CD4-positive, alpha-beta T cell treated with Interleukin-4 for 4 hours (primary cell): ENCODE measurements around the gene GNMT.
A peak's percentile ranks its signal among the peaks of the same experiment; 100 is the strongest.
"Not testable (repeated sequence)": the region's sequence is repeated elsewhere in the genome, so short reads cannot be mapped to it uniquely, and the experiment has no call there.

Source experiments
- DNase-seq: peaks from one replicate; pipeline ENCODE4 v3.0.0-alpha.2; 2020

Gene GNMT

DNA sequence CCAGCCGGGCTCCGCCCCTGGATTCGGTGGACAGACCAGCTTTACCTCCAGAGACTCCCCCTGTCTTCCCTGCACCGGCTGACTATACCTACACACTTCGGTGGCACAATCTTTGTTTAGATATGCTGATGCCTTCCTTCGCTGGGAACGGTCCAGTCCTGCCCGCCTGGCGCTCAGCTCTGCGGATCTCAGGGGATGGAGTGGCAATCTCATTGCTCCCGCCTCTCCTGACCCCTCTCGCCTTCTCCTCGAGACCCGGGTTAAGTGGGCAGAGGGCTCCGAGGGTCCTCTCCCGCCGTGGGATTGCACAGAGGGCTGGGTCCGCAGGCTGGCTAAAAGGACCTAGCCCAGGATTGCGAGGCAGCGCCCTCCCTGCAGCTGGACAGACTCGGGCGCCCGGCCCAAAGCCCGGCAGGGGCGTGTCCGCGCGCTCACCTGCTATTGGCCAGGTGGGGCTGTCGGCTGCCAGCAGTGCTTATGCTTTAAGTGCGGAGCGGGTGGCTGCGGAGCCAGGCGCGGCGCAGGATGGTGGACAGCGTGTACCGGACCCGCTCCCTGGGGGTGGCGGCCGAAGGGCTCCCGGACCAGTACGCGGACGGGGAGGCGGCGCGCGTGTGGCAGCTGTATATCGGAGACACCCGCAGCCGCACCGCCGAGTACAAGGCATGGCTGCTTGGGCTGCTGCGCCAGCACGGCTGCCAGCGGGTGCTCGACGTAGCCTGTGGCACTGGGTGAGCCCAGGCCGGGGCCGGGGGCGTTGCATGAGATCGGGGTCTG is at the start of gene GNMT:
Gene GNMT, plus strand, starts transcription at position 512 of the 777 bp plus-strand sequence. Its CDS starts 14 bp downstream, at position 526.
- DNase-seq: no peak

DNA sequence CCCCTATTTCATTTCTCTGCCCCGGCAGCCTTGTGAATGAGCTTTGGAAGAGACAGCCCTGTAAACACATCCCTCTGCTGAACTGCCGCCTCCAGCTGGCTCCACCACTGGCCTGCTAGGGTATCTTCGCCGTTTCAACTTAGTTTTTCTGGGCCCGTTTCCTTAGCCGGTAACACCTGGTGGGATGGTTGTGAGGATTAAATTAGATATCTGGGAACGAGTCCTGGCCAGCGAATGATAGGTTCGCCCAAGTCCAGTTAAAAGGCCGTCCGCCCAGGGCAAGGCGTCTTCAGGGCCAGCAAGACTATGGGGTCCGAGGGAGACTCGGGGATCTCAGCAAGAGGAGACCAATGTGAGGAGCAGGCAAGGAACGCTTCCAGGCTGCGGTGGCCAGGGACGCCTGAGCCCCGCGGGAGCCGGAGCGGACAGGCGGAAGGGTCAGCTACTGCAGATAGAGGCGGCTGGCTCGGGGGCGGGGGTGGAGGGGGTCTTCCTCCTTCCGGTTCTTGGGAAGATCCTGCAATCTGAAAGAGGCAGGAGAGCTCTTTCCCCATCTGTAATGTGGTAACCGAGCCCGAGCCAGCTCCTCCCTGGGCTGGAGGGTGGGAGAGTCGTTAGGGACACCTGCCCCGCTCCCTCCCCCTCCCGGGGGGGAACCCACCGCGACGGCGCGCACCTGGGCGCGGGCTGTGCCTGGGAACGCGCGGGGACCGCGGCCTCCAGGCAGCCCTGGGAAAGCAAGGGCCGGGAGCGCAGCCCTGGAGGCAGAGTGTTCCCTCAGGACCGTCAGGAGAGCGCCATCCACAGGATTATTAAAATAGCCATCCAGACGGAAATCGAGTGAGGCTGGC is 49.2 kb upstream of the GNMT start:
- no peak for DNase-seq

DNA sequence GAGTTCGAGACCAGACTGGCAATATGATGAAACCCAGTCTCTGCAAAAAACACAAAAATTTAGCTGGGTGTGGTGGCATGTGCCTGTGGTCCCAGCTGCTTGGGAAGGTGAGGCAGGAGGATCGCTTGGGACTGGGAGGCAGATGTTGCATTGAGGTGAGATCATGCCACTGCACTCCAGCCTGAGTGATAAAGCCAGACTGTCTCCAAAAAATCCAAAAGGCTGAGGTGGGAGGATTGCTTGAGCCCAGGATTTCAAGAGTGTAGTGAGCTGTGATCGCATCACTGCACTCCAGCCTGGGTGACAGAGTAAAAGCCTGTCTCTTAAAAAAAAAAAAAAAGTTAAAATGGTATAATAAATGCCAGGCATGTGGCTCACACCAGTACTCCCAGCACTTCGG is 46.0 kb upstream of the GNMT start:
- no peak for DNase-seq

DNA sequence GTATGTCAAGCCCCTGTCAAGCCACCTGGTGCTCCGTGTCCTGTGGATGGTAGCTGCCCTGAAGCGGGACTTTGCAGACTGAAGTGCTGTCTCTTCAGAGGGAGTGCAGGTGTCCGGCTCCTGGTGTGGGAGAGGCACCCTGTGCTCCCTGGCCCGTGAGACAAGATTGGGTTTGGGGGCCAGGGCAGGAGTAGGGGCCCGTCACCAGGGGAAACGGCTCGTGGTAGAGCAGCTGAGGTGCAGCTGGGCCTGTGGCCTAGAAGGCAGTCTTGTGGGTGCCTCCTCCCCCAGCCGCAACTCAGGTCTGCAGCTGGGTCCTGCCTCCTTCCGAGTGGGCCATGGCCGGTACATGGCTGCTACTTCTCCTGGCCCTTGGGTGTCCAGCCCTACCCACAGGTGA is 44.8 kb upstream of the GNMT start, which contains the start of gene PTCRA:
Gene PTCRA, plus strand, starts transcription at position 322 of the 400 bp plus-strand sequence. Its CDS starts 17 bp downstream, at position 339.
- no peak for DNase-seq

DNA sequence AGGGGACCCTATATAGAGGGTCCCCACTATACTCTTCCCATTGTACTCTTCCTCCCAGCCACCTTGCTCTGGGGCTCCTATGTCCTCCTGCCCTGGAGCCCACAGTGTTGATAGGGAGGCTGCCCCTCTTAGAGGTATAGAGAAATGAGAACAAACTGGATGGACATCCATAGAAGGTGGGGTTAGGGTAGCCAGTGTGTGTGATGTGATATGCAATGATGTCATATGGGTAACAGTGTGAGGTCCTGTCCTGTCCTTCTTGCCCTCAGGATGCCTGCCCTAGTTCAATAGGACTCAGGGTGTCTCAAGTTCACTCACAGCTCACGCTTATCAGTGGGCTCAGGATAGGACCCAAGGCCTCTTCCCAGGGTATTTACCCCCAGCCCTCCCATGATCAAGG is 44.3 kb upstream of the GNMT start:
- no peak for DNase-seq

DNA sequence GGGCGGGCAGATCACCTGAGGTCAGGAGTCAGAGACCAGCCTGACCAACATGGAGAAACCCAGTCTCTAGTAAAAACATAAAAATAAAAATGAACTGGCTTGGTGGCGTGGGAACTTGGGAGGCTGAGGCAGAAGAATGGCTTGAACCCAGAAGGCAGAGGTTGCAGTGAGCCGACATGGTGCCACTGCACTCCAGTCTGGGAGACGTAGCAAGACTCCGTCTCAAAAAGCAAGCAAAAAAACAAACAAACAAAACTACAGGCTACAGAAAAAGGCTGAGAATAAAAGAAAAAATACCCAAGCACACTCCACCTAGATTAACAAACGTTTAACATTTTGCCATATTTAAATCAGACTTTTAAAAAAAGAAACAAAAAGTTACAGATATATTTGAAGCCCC is 38.8 kb upstream of the GNMT start:
- DNase-seq: no peak

DNA sequence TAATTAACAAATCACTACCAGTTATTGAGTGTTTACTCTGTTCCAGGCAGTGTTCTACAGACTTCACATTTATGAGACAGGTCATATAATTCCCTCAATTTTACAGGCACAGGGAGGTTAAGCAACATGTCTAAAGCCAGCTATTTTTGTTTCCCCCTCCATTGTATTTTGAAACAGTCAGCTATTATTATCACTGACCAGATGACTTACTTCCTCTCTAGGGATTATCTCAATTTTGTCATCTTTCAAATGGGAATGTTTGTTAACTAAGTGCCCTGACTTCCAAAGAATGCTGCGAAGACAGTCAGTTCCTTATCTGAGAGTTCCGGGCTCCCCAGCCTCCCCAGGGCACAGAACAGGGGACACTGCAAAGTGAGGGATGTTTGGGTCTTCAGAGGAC is 36.9 kb upstream of the GNMT start:
- no peak for DNase-seq

DNA sequence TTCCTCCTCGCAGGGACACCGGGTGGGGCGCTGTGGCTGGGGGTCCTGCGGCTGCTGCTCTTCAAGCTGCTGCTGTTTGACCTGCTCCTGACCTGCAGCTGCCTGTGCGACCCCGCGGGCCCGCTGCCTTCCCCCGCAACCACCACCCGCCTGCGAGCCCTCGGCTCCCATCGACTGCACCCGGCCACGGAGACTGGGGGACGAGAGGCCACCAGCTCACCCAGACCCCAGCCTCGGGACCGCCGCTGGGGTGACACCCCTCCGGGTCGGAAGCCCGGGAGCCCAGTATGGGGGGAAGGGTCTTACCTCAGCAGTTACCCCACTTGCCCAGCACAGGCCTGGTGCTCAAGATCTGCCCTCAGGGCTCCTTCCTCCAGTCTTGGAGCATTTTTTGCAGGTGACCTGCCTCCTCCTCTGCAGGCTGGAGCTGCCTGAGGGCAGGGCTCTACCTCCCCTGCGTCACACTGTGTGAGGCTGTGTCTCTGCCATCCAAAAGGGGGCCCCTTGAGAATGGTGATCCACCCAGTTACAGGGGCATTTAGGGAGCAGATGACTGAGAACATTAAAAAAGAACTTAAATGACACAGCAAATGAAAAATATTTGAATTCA is 35.2 kb upstream of the GNMT start:
- no peak for DNase-seq

DNA sequence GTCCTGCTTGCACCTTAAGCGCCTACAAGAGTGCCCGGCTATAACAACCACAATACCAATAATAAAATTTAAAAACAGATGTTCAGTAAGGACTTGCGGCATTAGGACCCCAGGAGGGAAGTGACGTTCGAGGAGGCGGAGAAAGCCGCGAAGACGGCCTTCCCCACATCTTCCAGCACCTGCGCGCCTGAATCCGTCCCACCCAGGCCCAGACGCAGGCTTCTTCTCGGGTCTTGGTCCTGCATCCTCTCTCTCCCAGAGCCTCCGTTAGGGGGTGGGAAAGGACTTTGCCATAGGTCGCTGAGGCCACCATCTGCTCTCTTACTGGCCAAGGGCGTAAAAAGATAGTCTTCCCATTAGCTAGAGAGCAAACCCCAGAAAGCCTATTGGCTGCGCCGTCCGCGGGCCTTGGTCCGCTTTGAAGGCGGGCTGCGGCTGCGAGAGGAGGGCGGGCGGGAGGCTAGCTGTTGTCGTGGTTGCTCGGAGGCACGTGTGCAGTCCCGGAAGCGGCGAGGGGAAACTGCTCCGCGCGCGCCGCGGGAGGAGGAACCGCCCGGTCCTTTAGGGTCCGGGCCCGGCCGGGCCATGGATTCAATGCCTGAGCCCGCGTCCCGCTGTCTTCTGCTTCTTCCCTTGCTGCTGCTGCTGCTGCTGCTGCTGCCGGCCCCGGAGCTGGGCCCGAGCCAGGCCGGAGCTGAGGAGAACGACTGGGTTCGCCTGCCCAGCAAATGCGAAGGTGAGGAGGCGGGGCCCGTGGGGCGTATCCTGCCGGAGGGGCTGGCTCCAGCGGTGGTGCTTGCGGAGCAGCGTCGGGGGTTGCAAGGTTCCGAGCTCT is 31.4 kb upstream of the GNMT start, which contains the start of gene CNPY3:
Gene CNPY3, plus strand, starts transcription at position 495 of the 835 bp plus-strand sequence. Its CDS starts 91 bp downstream, at position 586.
- peak; percentile 97 for DNase-seq

DNA sequence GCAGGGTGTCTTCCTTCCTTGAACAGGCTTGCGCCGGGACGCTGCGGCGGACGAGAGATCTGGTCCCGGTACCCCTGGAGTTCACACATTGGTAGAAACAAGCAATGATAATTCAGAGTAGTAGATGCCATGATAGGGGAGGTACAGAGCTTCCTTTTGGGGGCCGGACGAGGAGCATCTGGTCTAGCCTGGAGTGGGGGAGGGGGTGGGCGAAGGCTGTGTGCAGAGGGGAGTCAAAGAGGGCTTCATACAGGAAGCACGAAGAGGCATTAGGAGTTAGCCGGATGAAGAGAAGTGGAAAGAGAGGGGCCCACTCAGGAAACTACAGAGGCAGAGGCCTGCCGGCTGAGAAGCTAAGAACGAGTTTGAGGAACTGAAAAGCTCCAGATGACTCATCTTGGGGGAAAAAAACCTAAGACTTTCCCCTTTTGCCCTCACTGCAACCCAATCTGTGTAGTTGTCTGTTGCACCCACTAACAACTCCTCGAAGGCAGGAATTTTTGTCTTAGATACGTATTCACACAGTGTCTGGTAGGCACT is 30.7 kb upstream of the GNMT start:
- peak; percentile 76 for DNase-seq

DNA sequence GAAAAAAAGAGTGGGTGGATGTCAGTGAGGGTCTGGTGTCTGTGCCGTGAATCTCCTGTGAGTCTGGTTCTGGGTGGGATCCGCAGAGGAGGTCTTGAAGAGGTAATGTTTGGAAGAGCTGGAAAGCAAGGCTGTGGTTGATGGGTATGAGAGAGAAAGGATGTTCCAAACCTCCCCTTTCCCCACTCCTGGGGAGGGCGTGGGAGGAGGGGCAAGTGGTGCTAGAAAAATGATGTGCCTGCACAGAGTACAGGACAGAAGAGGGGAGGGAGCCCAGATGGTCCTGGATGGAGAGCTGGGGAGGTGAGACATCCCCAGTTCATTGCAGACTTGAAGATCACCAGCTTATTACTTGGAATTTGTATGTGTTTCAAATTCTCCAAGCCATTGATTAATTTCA is 28.1 kb upstream of the GNMT start:
- DNase-seq: no peak

DNA sequence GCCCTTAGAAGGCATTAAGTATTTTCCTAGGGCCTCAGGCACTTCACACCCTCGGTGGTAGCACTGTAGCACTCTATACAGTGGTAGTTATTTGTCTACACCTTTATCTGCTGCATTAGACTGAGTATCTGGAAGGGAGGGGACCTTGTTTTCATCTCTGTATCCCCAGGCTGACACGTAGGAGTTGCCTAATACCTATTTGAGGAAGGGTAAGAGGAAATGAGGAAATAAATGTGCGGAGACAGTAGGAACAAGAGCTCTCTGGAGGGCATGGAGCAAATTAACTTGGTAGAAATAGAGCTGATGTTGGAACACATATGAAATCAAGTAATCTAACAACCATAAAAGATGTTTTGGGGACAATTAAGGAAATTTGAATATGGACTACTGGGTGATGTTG is 27.3 kb upstream of the GNMT start:
- DNase-seq: peak; percentile 4

DNA sequence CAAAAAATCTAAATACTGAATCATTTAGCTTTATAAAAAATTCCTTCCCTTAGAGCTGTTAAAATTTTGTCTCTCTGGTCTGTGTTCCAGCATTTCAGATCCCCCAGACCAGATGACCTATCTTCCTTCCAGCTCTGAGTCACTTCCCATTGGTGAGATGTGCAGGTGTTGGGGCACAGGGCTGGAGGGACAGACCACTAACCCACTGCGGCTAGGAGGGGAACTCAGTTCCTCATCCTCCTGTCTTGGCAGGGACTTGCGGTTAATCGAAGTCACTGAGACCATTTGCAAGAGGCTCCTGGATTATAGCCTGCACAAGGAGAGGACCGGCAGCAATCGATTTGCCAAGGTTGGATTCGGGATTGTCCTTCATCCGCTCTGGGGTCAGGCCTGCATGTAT is 25.2 kb upstream of the GNMT start:
- DNase-seq: no peak

DNA sequence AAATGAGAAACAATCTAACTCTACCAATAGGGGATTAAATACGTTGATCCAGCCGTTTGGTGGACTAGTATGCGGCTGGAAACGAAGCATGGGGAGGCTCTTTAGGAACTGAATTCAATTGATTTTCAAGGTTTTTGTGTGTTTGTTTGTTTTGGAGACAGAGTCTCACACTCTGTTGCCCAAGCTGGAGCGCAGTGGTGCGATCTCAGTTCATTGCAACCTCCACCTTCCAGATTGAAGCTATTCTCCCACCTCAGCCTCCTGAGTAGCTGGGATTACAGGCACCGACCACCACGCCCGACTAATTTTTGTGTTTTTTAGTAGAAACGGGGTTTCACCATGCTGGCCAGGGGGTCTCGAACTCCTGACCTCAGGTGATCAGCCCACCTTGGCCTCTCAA is 24.2 kb upstream of the GNMT start:
- no peak for DNase-seq

DNA sequence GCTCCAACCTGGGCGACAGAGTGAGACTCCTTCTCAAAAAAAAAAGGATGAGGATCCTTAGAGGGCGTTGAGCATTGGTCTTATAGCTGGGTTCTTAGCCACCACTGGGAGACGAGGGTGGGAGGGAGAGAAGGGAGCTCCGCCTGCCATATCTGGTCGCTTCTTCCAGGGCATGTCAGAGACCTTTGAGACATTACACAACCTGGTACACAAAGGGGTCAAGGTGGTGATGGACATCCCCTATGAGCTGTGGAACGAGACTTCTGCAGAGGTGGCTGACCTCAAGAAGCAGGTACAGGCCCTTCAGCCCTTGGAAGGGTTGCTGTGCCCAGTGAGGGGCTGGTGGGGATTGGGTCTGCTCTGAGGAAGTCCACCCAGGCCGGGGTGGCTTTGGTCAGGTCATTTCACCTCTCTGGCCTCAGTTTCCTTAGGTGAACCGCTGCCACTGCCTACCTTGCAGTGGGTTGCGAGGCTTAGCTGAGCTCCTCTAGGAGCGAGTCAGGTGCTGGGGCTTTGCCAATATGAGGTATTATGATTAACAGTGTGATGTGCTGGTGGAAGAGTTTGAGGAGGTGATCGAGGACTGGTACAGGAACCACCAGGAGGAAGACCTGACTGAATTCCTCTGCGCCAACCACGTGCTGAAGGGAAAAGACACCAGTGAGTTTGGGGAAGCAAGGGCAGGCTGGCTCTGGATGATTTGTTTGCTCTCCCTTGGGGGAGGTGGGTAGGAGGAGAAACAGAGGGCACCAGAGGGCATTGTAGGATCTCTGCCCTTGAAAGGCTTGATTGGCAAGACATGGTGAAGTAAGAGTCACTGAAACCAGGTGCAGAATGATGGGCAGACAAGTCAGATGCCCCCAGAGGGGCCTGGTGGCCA is 22.8 kb upstream of the GNMT start:
- no peak for DNase-seq

DNA sequence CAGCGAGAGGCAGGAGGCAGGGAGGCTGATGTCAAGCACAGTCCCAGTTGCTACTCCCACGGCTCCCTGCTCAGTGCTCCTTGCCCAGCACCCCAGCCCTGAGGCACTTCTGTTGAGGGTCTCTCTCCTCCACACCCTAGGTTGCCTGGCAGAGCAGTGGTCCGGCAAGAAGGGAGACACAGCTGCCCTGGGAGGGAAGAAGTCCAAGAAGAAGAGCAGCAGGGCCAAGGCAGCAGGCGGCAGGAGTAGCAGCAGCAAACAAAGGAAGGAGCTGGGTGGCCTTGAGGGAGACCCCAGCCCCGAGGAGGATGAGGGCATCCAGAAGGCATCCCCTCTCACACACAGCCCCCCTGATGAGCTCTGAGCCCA is 22.1 kb upstream of the GNMT start:
- no peak for DNase-seq

DNA sequence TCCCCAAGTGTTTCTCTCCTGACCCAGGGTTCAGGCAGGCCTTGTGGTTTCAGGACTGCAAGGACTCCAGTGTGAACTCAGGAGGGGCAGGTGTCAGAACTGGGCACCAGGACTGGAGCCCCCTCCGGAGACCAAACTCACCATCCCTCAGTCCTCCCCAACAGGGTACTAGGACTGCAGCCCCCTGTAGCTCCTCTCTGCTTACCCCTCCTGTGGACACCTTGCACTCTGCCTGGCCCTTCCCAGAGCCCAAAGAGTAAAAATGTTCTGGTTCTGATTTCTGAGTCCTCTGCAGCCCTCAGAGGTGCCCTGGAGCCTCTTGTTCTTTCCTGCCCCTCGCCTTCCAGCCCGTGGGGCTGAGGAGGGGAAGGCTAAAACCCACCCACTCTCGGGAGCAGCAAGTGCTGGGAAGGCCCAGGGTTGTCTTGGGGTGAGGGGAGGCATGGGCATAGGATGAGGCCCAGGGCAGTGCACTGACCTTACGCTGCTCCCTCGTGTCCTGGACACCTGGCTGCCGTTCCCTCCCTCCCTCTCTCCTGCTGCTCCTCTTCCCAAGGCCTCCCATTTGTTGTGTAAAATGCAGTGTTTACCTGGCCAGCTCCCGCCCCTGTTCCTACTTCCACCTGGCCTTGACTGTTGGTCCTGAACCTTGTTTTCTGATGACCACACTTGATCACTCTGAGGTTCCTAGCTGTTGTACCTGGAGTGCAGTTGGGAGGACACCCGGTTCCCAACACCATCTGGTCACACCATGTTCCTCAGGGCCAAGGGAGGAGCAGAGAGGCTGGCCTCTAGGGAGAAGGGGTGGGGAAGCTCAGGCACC is 21.4 kb upstream of the GNMT start:
- no peak for DNase-seq

DNA sequence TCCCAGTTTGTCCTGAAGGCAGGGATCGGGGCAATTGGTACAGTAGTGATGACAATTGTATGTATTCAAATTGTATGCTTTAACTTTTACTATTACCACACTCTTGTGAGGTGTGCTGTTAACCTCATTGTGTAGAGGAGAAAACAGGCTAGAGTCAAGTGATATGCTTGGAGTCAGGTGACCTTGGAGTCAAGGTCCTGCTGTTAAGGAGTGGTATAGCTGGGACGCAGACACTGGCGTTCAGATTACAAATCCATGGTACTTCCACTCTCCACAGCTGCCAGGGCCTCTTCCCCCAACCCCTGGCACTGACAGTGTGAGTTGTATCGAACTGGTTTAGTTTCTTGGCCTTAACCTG is 20.8 kb upstream of the GNMT start:
- DNase-seq: no peak

DNA sequence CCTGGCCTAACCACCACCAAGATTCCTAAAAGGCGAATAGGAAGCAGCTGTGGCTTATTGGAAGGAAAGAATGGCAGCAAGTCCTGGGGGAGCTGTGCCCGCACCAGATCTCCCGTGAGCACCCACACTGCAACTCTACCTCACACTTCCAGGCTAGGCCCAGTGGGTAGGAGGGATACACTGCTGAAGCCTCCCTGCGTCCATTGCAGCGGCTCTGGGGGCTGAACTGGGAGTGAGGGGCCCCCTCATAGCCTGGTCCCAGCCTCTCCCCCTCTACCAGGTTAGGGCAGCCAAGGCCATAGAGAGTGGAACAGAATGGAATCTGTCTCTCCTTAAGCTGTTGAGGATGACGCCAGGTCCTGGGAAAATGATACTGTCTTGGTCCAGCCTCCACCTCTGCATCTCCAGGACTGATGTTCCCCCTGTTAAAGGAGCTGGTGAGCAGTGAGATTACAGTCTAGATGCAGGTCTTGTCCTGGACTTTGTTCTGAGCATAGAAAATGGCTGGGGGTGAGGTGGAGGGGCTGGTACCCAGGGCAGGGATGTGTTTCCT is 20.0 kb upstream of the GNMT start:
- DNase-seq: no peak

DNA sequence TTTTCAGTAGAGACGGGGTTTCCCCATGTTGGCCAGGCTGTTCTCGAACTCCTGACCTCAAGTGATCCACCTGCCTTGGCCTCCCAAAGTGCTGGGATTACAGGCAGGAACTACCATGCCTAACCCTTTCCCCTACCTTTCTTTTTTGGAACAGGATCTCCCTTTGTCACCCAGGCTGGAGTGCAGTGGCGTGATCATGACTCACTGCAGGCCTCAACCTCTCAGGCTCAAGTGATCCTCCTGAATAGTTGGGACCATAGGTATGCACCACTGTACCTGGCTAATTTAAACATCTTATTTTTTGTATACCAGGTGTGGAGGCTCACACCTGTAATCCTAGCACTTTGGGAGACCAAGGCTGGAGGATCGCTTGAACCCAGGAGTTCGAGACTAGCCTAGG is 19.2 kb upstream of the GNMT start:
- not testable (repeated sequence) for DNase-seq
